Gastroesophageal sphincter (tissue), 4 donors: Measurements from ENCODE around the gene PAFAH1B1. TPM values are rescaled to one million over a fixed set of nuclear protein-coding genes. Genes with fewer than 3 reads are reported as not detected.
"Not testable (repeated sequence)": the region's sequence is repeated elsewhere in the genome, so short reads cannot be mapped to it uniquely, and the experiment has no call there.

ENCODE experiments used
- ATAC-seq: fragments of 150-250 bp; one replicate; pipeline ENCODE4 v1.9.1; 2016; ENCODE audit warnings: mild to moderate bottlenecking, moderate library complexity
- H3K27ac ChIP-seq, 4 donors: fragments of 200-600 bp; sonication (generic) in 3 of 4; 1 replicate in 3 of 4; 2 replicates in 1 of 4; pipeline ENCODE4 v1.5.1; 2016 to 2019
- H3K27me3 ChIP-seq: fragments of 200-600 bp; sonication (generic); one replicate; pipeline ENCODE4 v1.5.1; 2019
- H3K36me3 ChIP-seq, 2 donors: fragments of 200-600 bp; sonication (generic); one replicate each; pipeline ENCODE4 v1.5.1; 2019; ENCODE audit warnings: control low read depth in 1 of 2
- H3K4me1 ChIP-seq, 3 donors: fragments of 200-600 bp; sonication (generic); 1 replicate in 2 of 3; 2 replicates in 1 of 3; pipeline ENCODE4 v1.5.1; 2016 to 2019; ENCODE audit warnings: control low read depth in 2 of 3
- H3K4me3 ChIP-seq, 2 donors: fragments of 200-600 bp; sonication (generic); one replicate each; pipeline ENCODE4 v1.5.1; 2019; ENCODE audit warnings: mild to moderate bottlenecking in 1 of 2, moderate library complexity in 1 of 2
- H3K9me3 ChIP-seq, 3 donors: fragments of 200-600 bp; sonication (generic); one replicate each; pipeline ENCODE4 v1.5.1; 2017 to 2019; ENCODE audit warnings: control low read depth in 2 of 3
- CTCF ChIP-seq, 4 experiments: fragments of 200-600 bp in 2 of 4; fragments of 450-650 bp in 2 of 4; sonication (generic) in 1 of 4; IDR thresholded peaks; one replicate each; pipeline ENCODE4 v1.5.1; 2017 to 2019; ENCODE audit warnings: antibody characterized with exemption in 4 of 4, mild to moderate bottlenecking in 2 of 4, moderate library complexity in 2 of 4
- EP300 ChIP-seq: sonication (generic); formaldehyde crosslinking; IDR thresholded peaks from one replicate; pipeline ENCODE4 v1.6.1; 2017; ENCODE audit warnings: antibody characterized with exemption, mild to moderate bottlenecking
- POLR2A ChIP-seq, 2 donors: fragments of 450-650 bp; IDR thresholded peaks; one replicate each; pipeline ENCODE4 v1.6.1; 2017; ENCODE audit warnings: antibody characterized with exemption in 2 of 2, mild to moderate bottlenecking in 2 of 2, moderate library complexity in 1 of 2
- POLR2AphosphoS5 ChIP-seq: sonication (generic); formaldehyde crosslinking; IDR thresholded peaks from one replicate; pipeline ENCODE4 v1.6.1; 2017; ENCODE audit warnings: antibody characterized with exemption
- WGBS, 2 donors: methylation state at CpG; one replicate each; pipeline ENCODE4 v1.1.5; 2018; ENCODE audit warnings: low coverage in 1 of 2; 5-methylcytosine and 5-hydroxymethylcytosine counted together
- total RNA-seq, 4 donors: library from RNA; depleted of rRNA; stranded (reverse); fragments of >200 nt; gene quantifications; one replicate each; pipeline ENCODE4 v1.1.0, GENCODE V29; 2016

PAFAH1B1 gene
- total RNA-seq, 4 donors from 2014 or later = 91.4 to 135 (median 115) TPM

- Histone ChIP-seq H3K36me3 (no peaks in the 10 kb centered on the region), H3K27me3 (no peaks in the 10 kb centered on the region), H3K4me3 (no peak overlapping the region), H3K4me1 (peaks cover 0 to 88% (median 12%) of the 10 kb centered on the region in 3 donors), H3K27ac (no peak overlapping the region), H3K9me3 (no peaks in the 10 kb centered on the region)
- no peak for ATAC-seq
- 83 to 96% methylated on average over 1 to 7 of the region's 7 CpGs for WGBS, 2 donors
- TF ChIP-seq EP300 (no peak), POLR2AphosphoS5 (no peak), POLR2A (IDR thresholded peaks at IDR 0.05) (no peak), CTCF (IDR thresholded peaks at IDR 0.05) (no peak)
Measured at GRCh38 chr17:2612630-2613029, 19.2 kb downstream of the PAFAH1B1 start.

- WGBS, 2 donors = 70% methylated on average over 7 of the region's 17 CpGs; no CpG with 5 or more reads in 1 of the 2 donors
Measured at GRCh38 chr17:2613089-2613808, 19.8 kb downstream of the PAFAH1B1 start.

GRCh38 chr17:2615882-2616281 is 22.4 kb downstream of the PAFAH1B1 start:
- 79 to 86% methylated on average over 4 of the region's 4 CpGs for WGBS, 2 donors
- TF ChIP-seq POLR2A (IDR thresholded peaks at IDR 0.05) (no peak), CTCF (IDR thresholded peaks at IDR 0.05) (no peak), EP300 (no peak), POLR2AphosphoS5 (no peak)
- ATAC-seq = no peak
- Histone ChIP-seq H3K27me3 (no peaks in the 10 kb centered on the region), H3K4me3 (no peak overlapping the region), H3K9me3 (no peaks in the 10 kb centered on the region), H3K27ac (no peak overlapping the region), H3K36me3 (no peaks in the 10 kb centered on the region), H3K4me1 (peaks cover 0 to 91% (median 12%) of the 10 kb centered on the region in 3 donors)

More at GRCh38 chr17:2613089-2613808, 19.8 kb downstream of the PAFAH1B1 start:
- H3K4me3 ChIP-seq = no peak overlapping the region
- no peaks in the 10 kb centered on the region for H3K9me3 ChIP-seq
- no peaks in the 10 kb centered on the region for H3K27me3 ChIP-seq
- H3K27ac ChIP-seq = no peak overlapping the region
- no peak for ATAC-seq
- H3K4me1 ChIP-seq = peaks cover 0 to 91% (median 12%) of the 10 kb centered on the region in 3 donors
- TF ChIP-seq EP300 (no peak), POLR2A (IDR thresholded peaks at IDR 0.05) (no peak), POLR2AphosphoS5 (no peak)
- H3K36me3 ChIP-seq = no peaks in the 10 kb centered on the region

GRCh38 chr17:2621241-2621640 is 27.8 kb downstream of the PAFAH1B1 start:
- TF ChIP-seq POLR2A (IDR thresholded peaks at IDR 0.05) = no peak
- TF ChIP-seq CTCF (IDR thresholded peaks at IDR 0.05) = no peak
- no peak for TF ChIP-seq EP300
- no peak for TF ChIP-seq POLR2AphosphoS5
- no peak overlapping the region for H3K27ac ChIP-seq
- no peaks in the 10 kb centered on the region for H3K9me3 ChIP-seq
- no peak overlapping the region for H3K4me3 ChIP-seq
- 55 to 75% methylated on average over 2 to 3 of the region's 3 CpGs for WGBS, 2 donors
- H3K27me3 ChIP-seq = no peaks in the 10 kb centered on the region
- ATAC-seq = no peak
- H3K4me1 ChIP-seq = peaks cover 0 to 85% (median 2%) of the 10 kb centered on the region in 3 donors
- H3K36me3 ChIP-seq = peaks cover 0 to 7% of the 10 kb centered on the region in 2 donors

GRCh38 chr17:2621951-2622405 is 28.5 kb downstream of the PAFAH1B1 start:
- H3K9me3 ChIP-seq, H3K27ac ChIP-seq, H3K27me3 ChIP-seq, H3K36me3 ChIP-seq, ATAC-seq, H3K4me3 ChIP-seq: not testable (repeated sequence)
- peaks cover 0 to 78% (median 2%) of the 10 kb centered on the region in 3 donors for H3K4me1 ChIP-seq
- WGBS, 2 donors = 71 to 76% methylated on average over 4 of the region's 4 CpGs

GRCh38 chr17:2622721-2623301 is 29.4 kb downstream of the PAFAH1B1 start:
- H3K27me3 ChIP-seq, ATAC-seq, H3K9me3 ChIP-seq, H3K27ac ChIP-seq, H3K36me3 ChIP-seq, H3K4me3 ChIP-seq: not testable (repeated sequence)
- peaks cover 0 to 69% (median 2%) of the 10 kb centered on the region in 3 donors for H3K4me1 ChIP-seq
- WGBS, 2 donors = 90 to 100% methylated on average over 1 to 2 of the region's 4 CpGs
